OCI-LY7 (cell line): Measurements from ENCODE around the gene KCNA3. TPM values are rescaled to one million over a fixed set of nuclear protein-coding genes. Genes with fewer than 3 reads are reported as not detected.

ENCODE experiments used
- BruUV-seq: library from RNA; stranded (reverse); fragments of 400-500 nt; replicated peaks from 2 replicates; lab custom pipeline; 2021; lab: Mats Ljungman, UMichigan
- CTCF ChIA-PET: fragments of 300-600 bp; sonication (Branson Sonifier 250); formaldehyde crosslinking; loops from one replicate; lab custom pipeline; 2022; ENCODE audit warnings: antibody characterized with exemption; ENCODE audit not compliant: unreplicated experiment; lab: Charles Lee
- POLR2A ChIA-PET: fragments of 300-600 bp; sonication (Branson Sonifier 250); formaldehyde crosslinking; loops from one replicate; lab custom pipeline; 2022; ENCODE audit warnings: antibody characterized with exemption; lab: Charles Lee
- DNase-seq: peaks from one replicate; pipeline ENCODE4 v3.0.0-alpha.2; 2015; ENCODE audit warnings: low spot score
- H2AFZ ChIP-seq: fragments of 200-600 bp; sonication (generic), shearing (Covaris generic); 2 replicates; pipeline ENCODE4 v1.6.1; 2014; ENCODE audit warnings: mild to moderate bottlenecking, antibody characterized with exemption, low read length, moderate library complexity
- H3K27ac ChIP-seq: fragments of 200-600 bp; sonication (generic); 2 replicates; pipeline ENCODE4 v1.5.1; 2014; ENCODE audit warnings: mixed run types, low read depth, mild to moderate bottlenecking, moderate library complexity, low read length, inconsistent platforms; ENCODE audit not compliant: poor library complexity, severe bottlenecking
- H3K36me3 ChIP-seq: fragments of 200-600 bp; sonication (generic); 2 replicates; pipeline ENCODE4 v1.6.1; 2014; ENCODE audit warnings: mild to moderate bottlenecking, antibody characterized with exemption, low read length, moderate library complexity, mixed read lengths; ENCODE audit not compliant: insufficient read depth
- H3K4me1 ChIP-seq: fragments of 200-600 bp; sonication (generic); 2 replicates; pipeline ENCODE4 v1.5.1; 2014; ENCODE audit warnings: mild to moderate bottlenecking, low read length; ENCODE audit not compliant: insufficient read depth, poor library complexity, severe bottlenecking
- H3K4me2 ChIP-seq: fragments of 200-600 bp; sonication (generic); 2 replicates; pipeline ENCODE4 v1.6.1; 2014; ENCODE audit warnings: mild to moderate bottlenecking, low read length
- H3K4me3 ChIP-seq: fragments of 200-600 bp; sonication (generic); 2 replicates; pipeline ENCODE4 v1.5.1; 2014; ENCODE audit warnings: mild to moderate bottlenecking, low read depth, low read length; ENCODE audit not compliant: poor library complexity, severe bottlenecking
- H3K79me2 ChIP-seq: fragments of 200-600 bp; sonication (generic); 2 replicates; pipeline ENCODE4 v1.6.1; 2016; ENCODE audit warnings: low read depth, mild to moderate bottlenecking, low read length, moderate library complexity, mixed read lengths; ENCODE audit not compliant: insufficient read depth
- H3K9me2 ChIP-seq: fragments of 200-600 bp; sonication (generic); 2 replicates; pipeline ENCODE4 v1.6.1; 2016; ENCODE audit warnings: mild to moderate bottlenecking, low read length, mixed read lengths; ENCODE audit not compliant: insufficient read depth
- H3K9me3 ChIP-seq: fragments of 200-600 bp; sonication (generic); 2 replicates; pipeline ENCODE4 v1.6.1; 2014; ENCODE audit warnings: mild to moderate bottlenecking, mixed run types, low read length, mixed read lengths
- H4K20me1 ChIP-seq: fragments of 200-600 bp; sonication (generic); 2 replicates; pipeline ENCODE4 v1.6.1; 2014; ENCODE audit warnings: mild to moderate bottlenecking, antibody characterized with exemption, low read length, moderate library complexity, mixed read lengths; ENCODE audit not compliant: insufficient read depth
- EZH2phosphoT487 ChIP-seq: fragments of 200-600 bp; sonication (generic); IDR thresholded peaks from 2 replicates; pipeline ENCODE4 v1.6.1; 2018; ENCODE audit warnings: low read depth, borderline replicate concordance, mild to moderate bottlenecking, mixed run types, antibody characterized with exemption, low read length, moderate library complexity, mixed read lengths
- intact Hi-C: fragments of 100-400 bp; cut with micrococcal nuclease; formaldehyde crosslinking; loops from one replicate; pipeline ENCODE4 v1.10.0; 2022; ENCODE audit not compliant: unreplicated experiment
- total RNA-seq, 2 experiments: library from RNA; depleted of rRNA in 1 of 2; stranded (reverse); fragments of >200 nt in 1 of 2; shearing (Covaris generic) in 1 of 2; gene quantifications; 2 replicates each; pipeline ENCODE4 v1.2.3, GENCODE V29; 2014 to 2022
- TF ChIP-seq, protein P1 (sequence below): fragments of 200-600 bp; sonication (generic); conservative IDR thresholded peaks from 2 replicates; pipeline ENCODE4 v1.5.1; 2014; ENCODE audit warnings: mild to moderate bottlenecking, antibody characterized with exemption, low read length, moderate library complexity, mixed read lengths

The KCNA3 gene
- total RNA-seq, 2 experiments from 2014 or later, result 43.6 to 58.0 TPM

DNA sequence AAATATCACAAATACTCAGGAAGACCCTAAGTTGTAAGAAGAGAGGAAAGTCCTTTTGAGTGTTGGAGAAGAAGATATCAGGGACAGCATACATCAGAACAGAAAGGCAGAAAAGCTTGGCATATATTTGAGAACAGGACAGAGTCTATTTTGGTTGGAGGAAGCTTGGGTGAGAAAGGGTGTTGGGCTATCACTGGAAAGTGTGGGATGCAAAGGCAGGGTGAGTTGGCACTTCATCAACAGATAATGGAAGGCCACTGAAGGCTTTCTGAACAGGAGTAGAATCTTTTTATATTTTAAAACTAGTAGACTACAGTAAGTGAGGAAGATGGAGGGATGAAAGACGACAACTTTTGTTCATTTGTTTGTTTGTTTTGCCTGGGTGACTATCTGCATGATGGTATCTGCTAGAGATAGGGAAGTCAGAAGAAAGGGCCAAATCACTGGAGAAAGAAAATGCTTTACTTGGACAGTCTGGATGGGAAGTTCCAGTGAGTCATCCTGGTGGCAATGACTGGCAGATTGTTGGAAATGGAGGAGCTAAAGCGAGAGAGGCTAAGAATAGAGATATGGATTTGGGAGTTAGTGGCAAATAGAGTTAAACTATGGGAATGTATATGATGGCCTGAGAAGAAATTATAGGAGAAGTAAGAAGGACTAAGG, 34.9 kb downstream of the KCNA3 start:
- Histone ChIP-seq H3K9me3 (no peaks in the 10 kb centered on the region), H3K27ac (no peak overlapping the region), H4K20me1 (no peaks in the 10 kb centered on the region), H3K4me2 (no peak overlapping the region), H3K4me3 (no peak overlapping the region), H2AFZ (no peak overlapping the region), H3K9me2 (no peaks in the 10 kb centered on the region), H3K4me1 (peaks cover 72% of the 10 kb centered on the region), H3K36me3 (no peaks in the 10 kb centered on the region), H3K79me2 (no peaks in the 10 kb centered on the region)
- intact Hi-C loops, result loop anchor here (10.0 kb wide), 1 partner anchor 1115 kb away; the partner anchor contains the start of gene DDX20
- ChIA-PET CTCF (interaction anchor here (1.6 kb wide), 1 partner anchor 10 kb away, joined by 4 read pairs; no protein-coding TSS in a partner anchor), POLR2A (interaction anchor here (0.6 to 7.5 kb wide), 4 partner anchors 9 to 87 kb away, joined by 3 to 86 read pairs (median 42); partner anchors contain the start of gene KCNA3)
- TF ChIP-seq, protein P1, sequence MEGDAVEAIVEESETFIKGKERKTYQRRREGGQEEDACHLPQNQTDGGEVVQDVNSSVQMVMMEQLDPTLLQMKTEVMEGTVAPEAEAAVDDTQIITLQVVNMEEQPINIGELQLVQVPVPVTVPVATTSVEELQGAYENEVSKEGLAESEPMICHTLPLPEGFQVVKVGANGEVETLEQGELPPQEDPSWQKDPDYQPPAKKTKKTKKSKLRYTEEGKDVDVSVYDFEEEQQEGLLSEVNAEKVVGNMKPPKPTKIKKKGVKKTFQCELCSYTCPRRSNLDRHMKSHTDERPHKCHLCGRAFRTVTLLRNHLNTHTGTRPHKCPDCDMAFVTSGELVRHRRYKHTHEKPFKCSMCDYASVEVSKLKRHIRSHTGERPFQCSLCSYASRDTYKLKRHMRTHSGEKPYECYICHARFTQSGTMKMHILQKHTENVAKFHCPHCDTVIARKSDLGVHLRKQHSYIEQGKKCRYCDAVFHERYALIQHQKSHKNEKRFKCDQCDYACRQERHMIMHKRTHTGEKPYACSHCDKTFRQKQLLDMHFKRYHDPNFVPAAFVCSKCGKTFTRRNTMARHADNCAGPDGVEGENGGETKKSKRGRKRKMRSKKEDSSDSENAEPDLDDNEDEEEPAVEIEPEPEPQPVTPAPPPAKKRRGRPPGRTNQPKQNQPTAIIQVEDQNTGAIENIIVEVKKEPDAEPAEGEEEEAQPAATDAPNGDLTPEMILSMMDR, result no peak
- TF ChIP-seq EZH2phosphoT487, result no peak
- no peak for DNase-seq
- no TSS peak for BruUV-seq

DNA sequence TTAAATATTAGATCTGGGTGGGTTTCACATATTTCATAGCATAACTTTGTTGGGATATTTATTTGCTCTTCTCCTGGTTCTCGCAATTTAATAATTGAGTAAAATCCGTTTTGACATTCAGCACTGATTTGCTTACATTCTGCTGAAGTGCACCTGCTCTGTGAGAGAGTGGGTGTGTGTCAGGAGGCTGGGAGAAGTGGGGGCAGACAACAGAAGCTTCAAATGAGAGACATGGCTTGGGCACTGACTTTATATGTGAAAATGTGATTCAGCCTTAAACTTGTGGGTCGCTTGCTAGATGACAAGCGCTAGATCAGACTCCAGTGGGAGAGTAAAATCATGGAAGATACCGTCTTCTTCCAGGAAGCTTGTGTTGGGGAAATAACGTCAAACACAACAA, 36.2 kb downstream of the KCNA3 start:
- TF ChIP-seq, protein P1, result no peak
- TF ChIP-seq EZH2phosphoT487, result no peak
- H3K4me3 ChIP-seq, result no peak overlapping the region
- no peaks in the 10 kb centered on the region for H4K20me1 ChIP-seq
- no peaks in the 10 kb centered on the region for H3K79me2 ChIP-seq
- H2AFZ ChIP-seq, result peak overlapping the region; percentile 74; the same call in 1 of the 2 replicates
- POLR2A ChIA-PET, result interaction anchor here (0.6 to 7.5 kb wide), 13 partner anchors 10 to 246 kb away, joined by 3 to 86 read pairs (median 6); partner anchors contain the start of gene KCNA3
- intact Hi-C loops, result loop anchor here (10.0 kb wide), 1 partner anchor 1116 kb away; the partner anchor contains the start of gene DDX20
- peak overlapping the region; percentile 94 for H3K27ac ChIP-seq
- H3K4me1 ChIP-seq, result peaks cover 76% of the 10 kb centered on the region
- no peak for DNase-seq
- no TSS peak for BruUV-seq
- no peaks in the 10 kb centered on the region for H3K9me2 ChIP-seq
- peak overlapping the region; percentile 71 for H3K4me2 ChIP-seq
- no peaks in the 10 kb centered on the region for H3K9me3 ChIP-seq
- no peaks in the 10 kb centered on the region for H3K36me3 ChIP-seq
- CTCF ChIA-PET, result interaction anchor here (0.8 to 2.7 kb wide), 7 partner anchors 8 to 148 kb away, joined by 3 to 18 read pairs (median 5); no protein-coding TSS in a partner anchor
